GM20000 (cell line): Measurements from ENCODE around the gene PUDP.
"Not testable (repeated sequence)": the region's sequence is repeated elsewhere in the genome, so short reads cannot be mapped to it uniquely, and the experiment has no call there.

Experiments used
- DNase-seq: peaks from one replicate; pipeline ENCODE4 v3.0.0; 2012; ENCODE audit warnings: low spot score
- TF ChIP-seq, protein P1 (sequence below): IDR thresholded peaks from 2 replicates; pipeline ENCODE4 v1.5.1; 2012; ENCODE audit warnings: mild to moderate bottlenecking, control low read depth; ENCODE audit errors: extremely low read depth, missing control alignments

Gene PUDP

DNA sequence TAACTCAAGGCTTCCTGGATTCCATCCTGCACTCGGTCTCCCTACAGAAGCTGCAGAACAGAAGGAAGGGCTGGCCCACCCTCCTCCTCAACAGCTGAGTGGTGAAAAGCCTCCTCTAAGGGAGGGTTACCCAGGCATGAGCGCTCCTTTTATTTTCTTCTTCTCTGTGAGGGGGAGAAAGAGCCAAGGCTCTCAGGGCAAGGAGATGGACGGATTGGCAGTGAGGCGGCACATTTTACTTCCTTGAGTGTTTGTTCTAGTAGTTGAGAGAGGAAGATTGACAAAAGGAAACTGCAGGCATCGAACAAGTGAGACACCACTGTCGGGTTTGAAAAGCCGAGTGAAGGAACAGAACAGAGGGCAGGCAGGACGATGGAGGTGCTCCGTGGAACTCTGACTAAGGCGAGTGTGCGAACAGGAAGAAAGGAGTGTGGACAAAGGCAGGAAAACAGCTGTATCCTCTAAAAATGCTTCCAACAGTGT, 38.9 kb downstream of the PUDP start:
- no peak for DNase-seq
- TF ChIP-seq, protein P1, sequence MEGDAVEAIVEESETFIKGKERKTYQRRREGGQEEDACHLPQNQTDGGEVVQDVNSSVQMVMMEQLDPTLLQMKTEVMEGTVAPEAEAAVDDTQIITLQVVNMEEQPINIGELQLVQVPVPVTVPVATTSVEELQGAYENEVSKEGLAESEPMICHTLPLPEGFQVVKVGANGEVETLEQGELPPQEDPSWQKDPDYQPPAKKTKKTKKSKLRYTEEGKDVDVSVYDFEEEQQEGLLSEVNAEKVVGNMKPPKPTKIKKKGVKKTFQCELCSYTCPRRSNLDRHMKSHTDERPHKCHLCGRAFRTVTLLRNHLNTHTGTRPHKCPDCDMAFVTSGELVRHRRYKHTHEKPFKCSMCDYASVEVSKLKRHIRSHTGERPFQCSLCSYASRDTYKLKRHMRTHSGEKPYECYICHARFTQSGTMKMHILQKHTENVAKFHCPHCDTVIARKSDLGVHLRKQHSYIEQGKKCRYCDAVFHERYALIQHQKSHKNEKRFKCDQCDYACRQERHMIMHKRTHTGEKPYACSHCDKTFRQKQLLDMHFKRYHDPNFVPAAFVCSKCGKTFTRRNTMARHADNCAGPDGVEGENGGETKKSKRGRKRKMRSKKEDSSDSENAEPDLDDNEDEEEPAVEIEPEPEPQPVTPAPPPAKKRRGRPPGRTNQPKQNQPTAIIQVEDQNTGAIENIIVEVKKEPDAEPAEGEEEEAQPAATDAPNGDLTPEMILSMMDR: no peak

DNA sequence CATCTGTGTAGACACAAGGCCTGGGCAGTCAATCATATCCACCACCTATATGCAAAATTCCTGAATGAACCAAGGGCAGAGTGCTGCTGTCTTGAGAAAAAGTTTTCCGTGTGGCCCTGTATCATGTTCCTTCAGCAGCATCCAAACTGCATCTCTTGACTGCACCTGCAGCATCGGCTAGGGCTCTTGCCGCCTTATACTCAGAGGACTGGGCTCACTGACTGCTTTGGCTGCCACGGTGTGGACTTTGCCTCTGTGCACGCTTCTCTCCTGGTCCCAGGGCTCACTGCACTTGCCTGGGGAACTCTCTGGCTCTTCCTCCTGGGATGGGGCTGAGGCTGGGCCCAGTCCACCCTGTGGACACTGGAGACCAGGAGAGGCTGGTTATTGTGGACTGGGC, 39.9 kb downstream of the PUDP start:
- TF ChIP-seq, protein P1: no peak
- DNase-seq: no peak

DNA sequence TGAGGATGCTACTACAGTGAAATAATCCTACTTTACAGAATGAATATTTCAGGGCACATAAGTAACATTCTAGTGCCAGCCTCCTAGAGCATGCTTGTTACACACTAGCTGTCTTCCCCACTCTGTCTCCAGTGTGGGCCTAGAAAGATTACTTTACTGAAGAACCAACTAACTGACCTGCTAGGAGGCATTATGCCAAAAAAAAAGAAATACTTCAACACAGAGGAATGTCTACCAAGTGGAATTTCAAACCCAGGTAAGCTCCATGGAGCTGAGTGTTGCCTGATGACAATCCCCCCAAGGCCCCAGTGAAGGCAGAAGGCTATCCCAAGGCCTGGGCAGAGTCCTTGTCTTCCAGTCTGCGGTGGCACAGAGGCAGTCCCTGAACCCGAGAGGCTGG, 41.3 kb downstream of the PUDP start:
- no peak for DNase-seq
- TF ChIP-seq, protein P1: no peak

DNA sequence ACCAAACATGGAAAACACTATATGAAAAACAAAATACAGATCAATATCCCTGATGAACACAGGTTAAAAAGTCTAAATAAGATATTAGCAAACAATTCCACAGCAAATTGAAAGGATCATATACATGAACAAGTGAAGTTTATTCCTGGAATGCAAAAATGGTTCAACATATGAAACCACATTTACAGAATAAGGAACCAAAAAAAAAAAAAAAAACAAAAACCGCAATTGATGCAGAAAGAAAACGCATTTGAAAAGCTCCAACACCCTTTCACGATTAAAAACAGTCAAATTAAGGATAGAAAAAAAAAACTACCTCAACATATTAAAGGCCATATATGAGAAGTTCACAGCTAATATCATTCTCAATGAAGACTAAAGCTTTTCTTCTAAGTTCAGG, 45.8 kb downstream of the PUDP start:
- DNase-seq: no peak

DNA sequence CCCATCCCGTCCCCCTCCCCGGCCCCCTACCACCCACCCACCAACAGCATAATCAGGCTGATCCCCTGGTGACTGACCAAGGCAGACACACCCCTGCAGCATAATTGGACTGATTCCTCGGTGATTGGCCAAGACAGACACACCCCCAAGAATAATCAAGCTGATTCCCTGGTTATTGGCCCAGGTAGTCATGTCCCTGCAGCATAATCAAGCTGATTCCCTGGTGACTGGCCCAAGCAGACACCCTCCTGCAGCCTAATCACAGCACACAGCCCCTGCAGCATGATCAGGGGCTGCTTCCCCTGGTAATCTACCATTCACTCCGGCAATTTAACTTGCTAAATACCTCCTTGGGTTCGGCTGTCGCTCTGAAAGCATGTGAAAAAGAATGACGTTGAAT, 47.9 kb downstream of the PUDP start:
- DNase-seq: no peak
- TF ChIP-seq, protein P1: no peak

More for the DNA sequence above, 45.8 kb downstream of the PUDP start:
- TF ChIP-seq, protein P1: no peak

DNA sequence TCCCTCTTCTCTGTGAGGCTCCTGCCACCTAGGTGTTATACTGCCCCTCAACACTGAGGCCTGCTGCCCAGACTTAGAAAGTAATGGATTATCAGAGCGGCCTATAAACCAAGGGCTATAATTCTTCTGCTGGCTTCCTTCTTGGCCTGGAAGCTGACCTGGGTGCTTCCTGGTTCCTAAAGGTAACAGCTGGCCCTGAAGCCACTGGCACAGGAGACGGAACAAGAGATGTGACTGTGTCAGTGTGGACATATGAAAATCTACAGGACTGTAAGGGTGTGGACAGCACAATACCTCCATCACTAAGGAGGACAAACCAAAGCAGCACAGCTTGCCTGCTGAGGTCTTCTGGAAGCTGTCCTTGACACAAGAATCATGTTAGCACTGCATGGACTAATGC, 52.3 kb downstream of the PUDP start:
- DNase-seq: not testable (repeated sequence)

DNA sequence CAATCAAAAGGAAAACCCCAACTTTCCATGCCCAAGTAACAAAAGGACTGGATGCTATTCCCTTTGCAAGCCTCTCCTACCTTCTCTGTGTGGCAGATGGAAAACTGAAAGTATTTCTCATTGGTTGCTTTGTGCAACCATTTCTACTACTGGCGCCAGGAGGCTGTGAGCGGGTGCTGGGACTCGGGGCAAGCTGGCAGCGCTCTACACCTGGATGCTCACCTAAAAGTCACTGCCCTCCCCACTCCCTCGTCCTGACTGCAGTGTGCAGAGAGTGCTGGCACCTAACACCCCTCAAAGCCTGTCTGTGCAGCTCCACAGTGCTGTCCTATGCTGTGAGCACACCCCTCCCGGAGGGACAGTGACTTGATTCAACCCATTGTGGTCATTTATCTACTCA, 54.6 kb downstream of the PUDP start:
- DNase-seq: no peak
- TF ChIP-seq, protein P1: no peak

DNA sequence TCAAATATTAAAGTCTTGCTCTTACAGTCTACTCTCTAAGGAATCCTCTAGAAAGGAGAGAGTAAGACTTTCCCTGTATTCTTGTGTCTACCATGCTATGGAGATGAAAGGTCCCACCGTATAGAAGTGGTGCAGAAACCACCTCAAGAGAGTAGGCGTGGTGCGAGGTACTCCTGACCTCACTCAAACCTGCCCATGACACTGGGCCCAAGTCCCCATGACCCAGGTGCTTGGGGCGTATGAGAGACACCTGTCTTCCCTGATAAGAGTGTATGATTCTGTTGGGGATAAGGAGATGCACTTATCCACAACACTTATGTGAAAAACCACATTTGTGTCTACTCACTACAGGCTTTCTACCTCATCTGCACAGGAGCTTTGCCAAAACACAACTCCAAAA, 55.4 kb downstream of the PUDP start:
- DNase-seq: no peak
- TF ChIP-seq, protein P1: no peak
